Measurements from ENCODE around the gene CELF1. TPM values are rescaled to one million over a fixed set of nuclear protein-coding genes. Genes with fewer than 3 reads are reported as not detected.
"Not testable (repeated sequence)": the region's sequence is repeated elsewhere in the genome, so short reads cannot be mapped to it uniquely, and the experiment has no call there.

CELF1 gene
- total RNA-seq, 1 donor from 2014 or later, result 113 TPM

- ATAC-seq (peak; percentile 96), DNase-seq (ENCODE audit: low spot score) (peak; percentile 90)
- intact Hi-C loops (cut with DNase I), result no loop called here
Measured at GRCh38 chr11:47578524-47579494, 25.9 kb upstream of the CELF1 start, which contains the start of the genes KBTBD4 and NDUFS3. TSS of gene KBTBD4 (minus strand) at chr11:47578970. CDS start at chr11:47578951, 19 bp downstream. TSS of gene NDUFS3 (plus strand) at chr11:47579074. CDS start at chr11:47579092, 18 bp downstream.

- no peak for DNase-seq (ENCODE audit: low spot score)
- ATAC-seq, result no peak
- intact Hi-C loops (cut with DNase I), result no loop called here
Measured at GRCh38 chr11:47577460-47578041, 24.6 kb upstream of the CELF1 start.

GRCh38 chr11:47573321-47573720, 20.4 kb upstream of the CELF1 start:
- intact Hi-C loops (cut with DNase I), result no loop called here
- peak; percentile 20 for ATAC-seq
- peak; percentile 51 for DNase-seq (ENCODE audit: low spot score)

DNA sequence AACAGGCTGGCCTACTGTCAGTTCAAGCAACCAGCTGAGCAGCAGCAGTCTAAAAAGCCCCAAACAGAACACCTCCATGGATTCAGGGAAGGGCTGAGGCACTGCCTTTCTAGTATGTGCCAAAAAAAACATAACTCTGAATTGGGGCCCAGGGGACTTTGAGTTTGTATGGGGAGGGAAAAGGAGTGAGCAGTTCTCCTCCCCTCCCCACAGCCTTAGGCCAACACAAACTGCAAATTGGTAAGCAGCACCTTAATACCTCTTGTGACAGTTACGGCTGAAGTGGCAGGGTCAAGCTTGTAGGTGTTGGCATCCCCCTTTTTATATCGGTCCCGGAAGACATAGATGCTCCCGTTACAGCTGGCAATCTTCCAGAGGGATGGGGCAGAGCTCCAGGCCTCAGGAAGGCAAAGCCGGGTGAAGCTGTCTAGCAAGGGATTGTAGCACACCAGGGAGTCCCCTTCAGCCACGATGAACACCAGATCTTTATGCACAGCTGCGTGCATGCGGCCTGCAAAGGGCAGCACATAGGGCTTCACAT, 19.9 kb upstream of the CELF1 start:
- intact Hi-C loops (cut with DNase I), result no loop called here
- DNase-seq (ENCODE audit: low spot score), result peak; percentile 56
- peak; percentile 37 for ATAC-seq

GRCh38 chr11:47571895-47572294, 19.0 kb upstream of the CELF1 start:
- intact Hi-C loops (cut with DNase I), result no loop called here
- no peak for ATAC-seq

DNA sequence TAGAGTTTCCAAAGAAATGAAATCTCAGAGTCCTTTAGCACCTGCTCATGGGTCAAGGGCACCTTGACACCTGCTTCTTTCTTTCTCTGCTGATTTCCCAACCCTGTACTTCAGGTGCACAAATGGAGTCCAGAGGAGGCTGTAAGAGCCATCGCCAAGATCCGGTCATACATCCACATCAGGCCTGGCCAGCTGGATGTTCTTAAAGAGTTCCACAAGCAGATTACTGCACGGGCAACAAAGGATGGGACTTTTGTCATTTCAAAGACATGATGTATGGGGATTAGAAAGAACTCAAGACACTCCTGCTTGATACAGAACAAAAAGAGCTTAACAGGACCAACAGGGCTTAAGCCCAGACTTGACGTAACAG, 18.4 kb upstream of the CELF1 start:
- peak; percentile 15 for DNase-seq (ENCODE audit: low spot score)
- ATAC-seq, result no peak
- intact Hi-C loops (cut with DNase I), result no loop called here

More at GRCh38 chr11:47571895-47572294, 19.0 kb upstream of the CELF1 start:
- DNase-seq (ENCODE audit: low spot score), result no peak

GRCh38 chr11:47570651-47571356, 17.9 kb upstream of the CELF1 start:
- intact Hi-C loops (cut with DNase I), result no loop called here
- peak; percentile 47 for ATAC-seq

GRCh38 chr11:47569646-47570045, 16.7 kb upstream of the CELF1 start:
- DNase-seq (ENCODE audit: low spot score) (peak; percentile 26), ATAC-seq (no peak)
- intact Hi-C loops (cut with DNase I), result no loop called here

More at GRCh38 chr11:47570651-47571356, 17.9 kb upstream of the CELF1 start:
- DNase-seq (ENCODE audit: low spot score), result no peak

- ATAC-seq (no peak), DNase-seq (ENCODE audit: low spot score) (no peak)
- intact Hi-C loops (cut with DNase I), result no loop called here
Measured at GRCh38 chr11:47566149-47566698, 13.3 kb upstream of the CELF1 start.

GRCh38 chr11:47565340-47566148, 12.6 kb upstream of the CELF1 start, which contains the start of gene PTPMT1:
TSS of gene PTPMT1 (plus strand) at chr11:47565599. CDS start at chr11:47565623, 24 bp downstream.
- ATAC-seq (peak; percentile 95), DNase-seq (ENCODE audit: low spot score) (peak; percentile 80)
- intact Hi-C loops (cut with DNase I), result no loop called here

DNA sequence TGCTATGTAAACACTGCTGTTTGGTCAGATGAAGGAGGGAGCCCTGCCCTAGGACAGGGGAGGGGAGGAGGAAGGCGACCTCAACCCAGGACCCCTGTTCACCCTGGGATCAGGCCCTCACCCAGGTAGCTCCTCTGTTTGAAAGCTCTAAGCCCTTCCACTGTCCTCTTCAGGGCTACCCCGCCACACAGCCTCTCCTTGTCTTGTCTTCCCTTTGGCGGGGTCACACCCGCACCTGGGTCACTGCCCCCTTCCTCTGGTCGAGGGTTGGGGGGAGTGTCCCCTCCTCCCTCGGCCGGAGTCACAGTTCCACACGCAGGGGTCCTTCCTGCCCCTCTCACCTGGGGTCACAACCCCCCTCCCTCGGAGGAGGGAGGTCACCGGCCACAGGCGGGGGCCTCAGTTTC, 12.0 kb upstream of the CELF1 start:
- no peak for DNase-seq (ENCODE audit: low spot score)
- no peak for ATAC-seq
- intact Hi-C loops (cut with DNase I), result no loop called here

DNA sequence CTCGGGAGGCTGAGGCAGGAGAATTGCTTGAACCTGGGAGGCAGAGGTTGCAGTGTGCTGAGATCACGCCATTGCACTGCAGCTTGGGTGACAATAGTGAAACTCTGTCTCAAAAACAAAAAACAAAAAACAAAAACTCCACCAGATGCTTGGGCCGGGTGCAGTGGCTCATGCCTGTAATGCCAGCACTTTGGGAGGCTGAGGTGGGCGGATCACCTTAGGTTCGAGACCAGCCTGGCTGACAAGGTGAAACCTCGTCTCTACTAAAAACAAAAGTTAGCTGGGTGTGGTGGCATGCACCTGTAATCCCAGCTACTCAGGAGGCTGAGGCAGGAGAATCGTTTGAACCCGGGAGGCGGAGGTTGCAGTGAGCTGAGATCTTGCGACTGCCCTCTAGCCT, 11.4 kb upstream of the CELF1 start:
- intact Hi-C loops (cut with DNase I); DNase-seq (ENCODE audit: low spot score): not testable (repeated sequence)

GRCh38 chr11:47562393-47562792, 9.5 kb upstream of the CELF1 start:
- ATAC-seq; intact Hi-C loops (cut with DNase I); DNase-seq (ENCODE audit: low spot score): not testable (repeated sequence)

More for the DNA sequence above, 11.4 kb upstream of the CELF1 start:
- ATAC-seq, result not testable (repeated sequence)

DNA sequence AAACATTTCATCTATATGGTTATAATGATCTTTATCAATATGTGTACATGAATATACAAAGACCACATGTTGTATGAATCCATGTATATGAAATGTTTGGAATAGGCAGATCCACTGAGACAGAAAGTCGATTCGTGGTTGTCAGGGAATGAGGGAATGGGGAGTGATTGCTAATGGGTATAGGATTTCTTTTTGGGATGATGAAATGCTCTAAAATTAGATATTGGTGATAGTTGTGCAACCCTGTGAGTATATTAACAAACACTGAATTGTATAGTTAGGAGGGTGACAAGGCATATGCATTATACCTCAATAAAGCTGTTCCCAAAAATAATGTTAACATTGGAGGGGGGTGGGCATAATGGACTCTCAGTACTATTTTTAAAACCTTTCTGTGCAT, 7.5 kb upstream of the CELF1 start:
- ATAC-seq (no peak), DNase-seq (ENCODE audit: low spot score) (no peak)
- intact Hi-C loops (cut with DNase I), result no loop called here

DNA sequence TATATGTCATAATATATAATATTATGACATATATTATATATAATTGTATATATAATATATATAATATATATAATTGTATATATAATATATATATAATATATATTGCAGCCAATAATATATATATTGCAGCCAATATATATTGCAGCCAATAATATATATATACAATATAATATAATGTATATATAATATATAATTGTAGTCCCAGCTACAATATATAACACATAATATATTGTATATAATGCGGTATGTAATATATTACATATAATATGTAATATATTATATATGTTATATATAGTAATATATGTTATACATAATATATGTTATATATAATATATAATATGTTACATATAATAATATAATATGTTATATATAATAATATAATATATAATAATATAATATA, 5.8 kb upstream of the CELF1 start:
- no peak for DNase-seq (ENCODE audit: low spot score)
- no peak for ATAC-seq
- intact Hi-C loops (cut with DNase I), result no loop called here

GRCh38 chr11:47557004-47557403, 4.1 kb upstream of the CELF1 start:
- intact Hi-C loops (cut with DNase I); DNase-seq (ENCODE audit: low spot score); ATAC-seq: not testable (repeated sequence)

GRCh38 chr11:47553406-47553743, 443 bp upstream of the CELF1 start:
- intact Hi-C loops (cut with DNase I), result no loop called here
- ATAC-seq (no peak), DNase-seq (ENCODE audit: low spot score) (no peak)

- ATAC-seq (peak; percentile 40), DNase-seq (ENCODE audit: low spot score) (peak; percentile 62)
- intact Hi-C loops (cut with DNase I), result no loop called here
Measured at GRCh38 chr11:47552056-47552565, 821 bp downstream of the CELF1 start.

Data from sciatic nerve (tissue), 2 donors.